Measurements from ENCODE around the gene SLMAP.
"Not testable (repeated sequence)": the region's sequence is repeated elsewhere in the genome, so short reads cannot be mapped to it uniquely, and the experiment has no call there.

DNA sequence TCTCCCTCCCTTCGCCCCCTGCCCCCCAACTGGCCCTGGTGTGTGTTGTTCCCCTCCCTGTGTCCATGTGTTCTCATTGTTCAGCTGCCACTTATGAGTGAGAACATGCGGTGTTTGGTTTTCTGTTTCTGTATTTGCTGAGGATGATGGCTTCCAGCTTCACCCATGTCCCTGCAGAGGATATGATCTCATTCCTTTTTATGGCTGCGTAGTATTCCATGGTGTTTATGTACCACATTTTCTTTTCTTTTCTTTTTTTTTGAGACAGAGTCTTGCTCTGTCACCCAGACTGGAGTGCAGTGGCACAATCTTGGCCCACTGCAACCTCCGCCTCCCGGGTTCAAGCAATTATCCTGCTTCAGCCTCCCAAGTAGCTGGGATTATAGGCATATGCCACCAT is 50.1 kb downstream of the SLMAP start:
- TF ChIP-seq, protein P1, sequence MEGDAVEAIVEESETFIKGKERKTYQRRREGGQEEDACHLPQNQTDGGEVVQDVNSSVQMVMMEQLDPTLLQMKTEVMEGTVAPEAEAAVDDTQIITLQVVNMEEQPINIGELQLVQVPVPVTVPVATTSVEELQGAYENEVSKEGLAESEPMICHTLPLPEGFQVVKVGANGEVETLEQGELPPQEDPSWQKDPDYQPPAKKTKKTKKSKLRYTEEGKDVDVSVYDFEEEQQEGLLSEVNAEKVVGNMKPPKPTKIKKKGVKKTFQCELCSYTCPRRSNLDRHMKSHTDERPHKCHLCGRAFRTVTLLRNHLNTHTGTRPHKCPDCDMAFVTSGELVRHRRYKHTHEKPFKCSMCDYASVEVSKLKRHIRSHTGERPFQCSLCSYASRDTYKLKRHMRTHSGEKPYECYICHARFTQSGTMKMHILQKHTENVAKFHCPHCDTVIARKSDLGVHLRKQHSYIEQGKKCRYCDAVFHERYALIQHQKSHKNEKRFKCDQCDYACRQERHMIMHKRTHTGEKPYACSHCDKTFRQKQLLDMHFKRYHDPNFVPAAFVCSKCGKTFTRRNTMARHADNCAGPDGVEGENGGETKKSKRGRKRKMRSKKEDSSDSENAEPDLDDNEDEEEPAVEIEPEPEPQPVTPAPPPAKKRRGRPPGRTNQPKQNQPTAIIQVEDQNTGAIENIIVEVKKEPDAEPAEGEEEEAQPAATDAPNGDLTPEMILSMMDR (IDR thresholded peaks at IDR 0.05): not testable (repeated sequence)
- TF ChIP-seq POLR2AphosphoS5, EP300, POLR2A (IDR thresholded peaks at IDR 0.05): not testable (repeated sequence)

Measured in suprapubic skin (tissue), 4 donors.